ENCODE measurements around the gene GULP1. TPM values are rescaled to one million over a fixed set of nuclear protein-coding genes. Genes with fewer than 3 reads are reported as not detected.

GULP1 gene
- total RNA-seq, 1 experiment from 2014 or later, result 163 TPM

DNA sequence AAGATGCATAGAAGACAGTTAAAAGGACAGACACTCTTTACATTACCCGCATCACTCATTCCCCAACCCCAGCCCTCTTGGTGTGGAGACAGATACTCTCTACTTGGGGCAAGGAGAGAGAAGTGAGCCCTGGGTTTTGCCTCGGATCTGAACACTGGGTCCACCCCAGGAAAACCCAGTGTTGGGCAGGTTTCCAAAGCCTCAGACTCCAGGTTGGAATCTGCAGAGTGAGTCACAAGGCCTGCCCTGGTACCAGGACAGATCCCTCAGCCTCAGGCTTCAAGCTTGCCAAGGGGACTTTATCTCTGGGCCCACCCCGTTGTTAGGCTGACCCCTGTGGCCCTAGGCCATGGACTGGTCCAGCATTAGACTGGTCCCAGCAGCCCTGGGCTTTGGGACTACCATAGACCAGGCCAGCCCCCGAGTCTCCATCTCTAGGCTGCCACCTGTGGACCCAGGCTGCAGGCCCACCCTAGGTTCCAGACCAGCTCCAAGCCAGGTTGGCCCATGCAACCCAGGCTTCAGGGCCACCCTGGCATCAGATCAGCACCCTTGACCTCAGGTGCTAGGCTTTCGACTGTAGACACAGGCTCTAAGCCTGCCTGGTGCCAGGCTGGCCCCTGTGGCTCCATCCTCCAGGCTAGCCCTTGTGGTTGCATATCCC is 112.8 kb downstream of the GULP1 start:
- no peak for DNase-seq (ENCODE audit: low spot score)
- in situ Hi-C loops (cut with HindIII; ENCODE audit: low sequenced_read_pairs), result no loop called here

DNA sequence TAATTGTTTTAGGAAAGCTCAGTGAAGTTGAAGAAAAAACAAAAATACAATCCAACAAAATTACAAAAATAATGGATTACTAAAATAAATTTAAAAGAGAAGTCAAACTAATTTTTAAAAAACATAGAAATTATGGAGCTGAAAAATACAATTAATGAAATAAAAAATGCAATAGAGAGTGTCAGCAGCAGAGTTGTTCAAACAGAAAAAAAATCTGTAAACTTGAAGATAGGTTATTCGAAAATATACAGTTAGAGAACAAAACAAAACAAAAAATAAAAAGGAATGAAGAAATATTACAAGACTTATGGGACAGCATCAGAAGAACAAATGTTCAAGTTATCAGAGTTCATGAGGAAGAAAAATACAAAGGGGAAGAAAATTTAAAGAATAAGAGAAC is 114.7 kb downstream of the GULP1 start:
- no peak for DNase-seq (ENCODE audit: low spot score)
- in situ Hi-C loops (cut with HindIII; ENCODE audit: low sequenced_read_pairs), result no loop called here

DNA sequence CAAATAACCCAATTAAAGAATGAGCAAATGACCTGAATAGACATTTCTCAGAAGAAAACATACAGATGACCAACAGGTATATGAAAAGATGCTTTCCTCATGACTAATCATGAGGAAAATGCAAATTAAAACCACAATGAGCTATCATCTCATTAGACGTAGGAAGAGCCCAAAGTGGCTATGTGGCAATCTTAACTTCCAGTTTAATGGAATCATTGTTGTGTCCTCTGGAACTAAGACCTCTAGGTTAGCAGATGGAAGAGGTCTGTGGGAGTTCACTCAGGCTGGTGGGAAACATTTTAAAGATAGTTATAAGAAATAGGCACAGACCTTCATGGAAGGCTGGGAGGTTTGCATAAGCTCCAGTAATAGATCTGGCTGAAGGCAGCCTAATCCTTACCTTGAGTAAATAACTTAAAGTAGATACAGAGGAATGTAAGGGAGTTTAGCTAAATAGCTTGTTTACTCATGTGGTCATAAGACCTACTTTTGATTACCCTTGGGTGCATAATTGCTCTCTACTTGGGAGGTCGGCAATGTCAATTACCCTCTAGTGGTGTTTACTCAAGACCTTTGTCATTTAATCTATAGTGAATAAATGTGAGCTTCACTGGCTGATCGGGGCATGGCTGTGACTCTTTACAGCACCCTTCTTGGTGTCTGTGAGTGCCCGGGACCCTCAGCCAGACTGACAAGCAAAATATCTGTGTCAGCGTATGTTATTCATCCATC is 119.0 kb downstream of the GULP1 start:
- in situ Hi-C loops (cut with HindIII; ENCODE audit: low sequenced_read_pairs), result no loop called here
- DNase-seq (ENCODE audit: low spot score), result no peak

DNA sequence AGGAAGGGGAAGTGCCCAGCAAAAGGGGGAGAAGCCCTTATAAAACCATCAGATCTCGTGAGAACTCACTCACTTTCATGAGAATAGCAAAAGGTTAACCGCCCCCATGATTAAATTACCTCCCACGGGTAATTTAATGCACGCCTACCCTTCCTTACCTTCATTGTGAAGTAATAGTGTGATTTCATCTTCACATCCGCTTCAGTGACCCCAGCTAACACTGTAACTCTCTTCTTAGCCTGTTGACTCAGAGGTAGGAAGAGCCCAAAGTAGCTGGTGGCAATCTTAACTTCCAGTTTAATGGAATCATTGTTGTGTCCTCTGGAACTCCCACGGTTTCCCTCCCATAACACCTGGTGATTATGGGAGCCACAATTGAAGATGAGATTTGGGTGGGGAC is 120.5 kb downstream of the GULP1 start:
- no peak for DNase-seq (ENCODE audit: low spot score)
- in situ Hi-C loops (cut with HindIII; ENCODE audit: low sequenced_read_pairs), result no loop called here

DNA sequence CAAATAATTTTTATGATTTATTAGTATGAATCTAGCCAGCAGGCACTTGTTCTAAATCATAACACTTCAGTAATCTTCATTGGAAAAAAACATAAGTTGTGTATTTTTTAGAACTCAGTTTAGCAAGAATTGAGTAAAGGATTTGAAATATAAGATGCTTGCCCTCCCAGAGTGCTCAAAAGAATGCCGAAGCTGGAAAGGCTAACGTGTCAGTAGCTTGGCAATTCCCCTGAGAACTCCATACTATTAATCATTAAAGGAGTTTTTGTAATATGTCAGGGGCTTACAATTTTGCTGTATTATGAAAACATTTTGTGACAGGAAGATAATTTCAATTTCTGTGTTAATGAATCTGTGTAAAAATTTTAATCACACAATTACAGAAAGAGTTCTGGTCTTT is 122.7 kb downstream of the GULP1 start:
- DNase-seq (ENCODE audit: low spot score), result no peak
- in situ Hi-C loops (cut with HindIII; ENCODE audit: low sequenced_read_pairs), result no loop called here

DNA sequence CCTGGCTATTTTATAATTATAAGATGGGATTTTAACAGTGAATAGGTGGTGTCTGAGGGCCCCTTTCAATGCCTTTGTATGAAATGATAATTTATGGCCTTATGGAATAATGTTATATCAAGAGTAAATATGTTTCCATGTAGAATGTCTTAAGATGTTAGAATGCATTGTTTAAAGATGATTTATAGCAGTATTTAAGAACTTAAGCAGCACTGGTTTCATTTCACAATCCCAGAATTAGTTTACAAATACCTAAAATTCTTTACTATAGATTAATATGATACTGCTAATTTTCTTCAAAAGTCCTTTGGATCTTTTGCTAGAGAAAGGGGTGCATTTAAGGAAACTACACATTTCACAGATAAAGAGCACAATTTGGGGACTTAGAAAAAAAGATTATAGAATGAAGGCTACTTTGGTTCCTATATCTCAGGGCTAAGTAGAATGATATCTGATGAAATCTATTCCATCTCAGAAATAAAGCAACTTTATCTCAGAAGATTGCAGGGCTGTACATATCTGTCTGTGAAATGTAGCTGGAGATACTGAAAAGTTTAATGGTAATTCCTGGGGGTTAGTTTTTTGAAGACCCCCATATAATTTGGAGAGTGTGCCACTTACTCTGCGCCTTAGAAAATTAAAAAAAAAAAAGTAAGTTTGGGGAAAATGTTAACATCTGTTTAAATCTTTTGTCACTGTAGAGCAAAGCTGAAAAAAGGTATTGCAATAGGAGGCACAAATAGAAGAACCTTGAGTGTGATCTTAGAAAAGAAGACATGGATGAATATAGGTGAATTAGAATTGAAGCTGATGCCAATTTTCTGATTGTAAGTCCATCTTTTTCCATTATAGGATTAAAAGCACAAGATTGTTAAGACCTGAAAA is 123.4 kb downstream of the GULP1 start:
- DNase-seq (ENCODE audit: low spot score), result no peak
- in situ Hi-C loops (cut with HindIII; ENCODE audit: low sequenced_read_pairs), result no loop called here

DNA sequence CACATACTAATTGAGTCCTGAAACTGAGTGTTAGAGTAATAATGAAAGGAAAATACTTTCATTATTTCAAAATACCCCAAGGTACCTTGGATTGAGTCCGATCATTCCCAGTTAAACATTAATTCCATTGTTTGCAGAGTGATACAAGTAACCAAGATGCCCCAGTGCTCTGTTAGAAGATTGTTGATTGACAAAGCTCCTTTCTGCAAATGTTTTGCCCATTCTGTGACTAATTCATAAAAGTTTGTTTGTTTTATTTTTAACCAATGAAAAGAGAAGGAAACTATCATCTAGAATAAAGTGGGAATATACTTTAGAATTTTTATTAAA is 124.0 kb downstream of the GULP1 start:
- no peak for DNase-seq (ENCODE audit: low spot score)
- in situ Hi-C loops (cut with HindIII; ENCODE audit: low sequenced_read_pairs), result no loop called here

DNA sequence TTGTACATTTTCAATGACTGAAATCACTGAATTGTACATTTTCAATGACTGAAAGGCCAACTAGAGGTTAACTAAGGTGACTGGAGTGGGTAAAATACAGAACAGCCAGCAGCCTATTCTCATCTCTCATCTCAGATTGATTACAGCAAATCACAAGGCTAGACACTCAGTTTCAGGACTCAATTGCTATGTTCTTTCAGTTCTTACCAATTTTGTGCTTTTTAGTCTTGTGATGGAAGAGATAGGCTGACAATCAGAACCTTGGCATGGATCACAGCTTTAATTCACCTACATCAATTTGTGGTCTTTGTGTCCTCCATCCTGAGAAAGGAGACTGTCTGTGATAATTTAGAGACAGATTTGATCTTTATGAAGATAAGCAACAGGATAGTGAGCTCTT is 124.7 kb downstream of the GULP1 start:
- in situ Hi-C loops (cut with HindIII; ENCODE audit: low sequenced_read_pairs), result no loop called here
- no peak for DNase-seq (ENCODE audit: low spot score)

DNA sequence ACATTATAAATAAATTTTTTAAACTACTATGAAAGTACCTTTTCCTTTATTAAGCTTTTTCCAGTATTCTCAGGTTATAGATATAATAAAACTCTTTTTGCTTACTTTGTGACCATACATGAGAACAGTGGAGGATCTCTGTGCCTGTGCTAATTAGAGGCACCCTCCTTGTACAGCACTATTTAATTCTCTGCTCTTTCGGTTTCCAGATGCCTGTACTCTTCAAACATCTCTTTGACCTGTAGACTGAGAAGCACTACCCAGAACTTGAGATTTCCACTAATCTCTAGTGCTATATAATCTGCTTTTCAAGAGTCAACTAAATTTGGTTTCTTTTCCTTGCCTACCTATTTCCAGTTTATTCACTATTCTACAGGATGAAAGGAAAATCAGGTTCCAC is 131.1 kb downstream of the GULP1 start:
- no peak for DNase-seq (ENCODE audit: low spot score)
- in situ Hi-C loops (cut with HindIII; ENCODE audit: low sequenced_read_pairs), result no loop called here

DNA sequence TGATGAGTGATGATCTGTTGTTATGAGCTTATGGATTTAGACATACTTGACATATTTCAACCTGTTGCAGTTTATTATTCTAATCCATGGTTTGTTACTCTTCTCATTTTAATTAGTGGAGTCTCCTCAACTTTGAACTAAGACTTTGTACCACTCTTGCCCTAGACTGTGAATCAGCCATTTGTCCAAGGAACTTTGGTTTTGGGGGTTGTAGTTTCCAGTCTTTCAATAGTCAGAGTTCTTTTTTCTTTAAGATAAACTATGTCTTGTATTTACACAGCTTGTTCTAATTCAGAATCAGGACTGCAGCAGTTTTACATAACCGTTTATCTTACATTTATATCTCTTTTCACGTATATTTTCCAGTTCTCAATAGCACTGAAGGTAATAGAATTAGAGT is 133.6 kb downstream of the GULP1 start:
- no peak for DNase-seq (ENCODE audit: low spot score)
- in situ Hi-C loops (cut with HindIII; ENCODE audit: low sequenced_read_pairs), result no loop called here

DNA sequence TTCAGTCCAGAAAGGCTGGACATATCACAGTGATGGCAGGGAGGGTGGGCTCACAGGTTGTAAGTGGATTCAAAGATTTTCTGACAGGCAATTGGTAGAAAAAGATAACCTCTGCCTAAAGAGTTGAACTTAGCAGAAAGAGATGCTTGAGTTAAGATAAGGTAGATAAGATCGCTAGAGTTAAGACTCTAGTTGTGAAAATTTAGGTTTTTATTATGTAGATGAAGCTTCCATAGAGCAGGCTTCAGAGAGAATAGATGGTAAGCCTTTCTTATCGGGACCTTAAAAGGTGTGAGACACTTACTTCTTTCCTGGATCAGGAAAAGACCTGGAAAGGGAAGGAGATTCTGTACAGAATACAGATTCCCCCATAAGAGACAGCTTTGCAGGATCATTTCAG is 134.4 kb downstream of the GULP1 start:
- DNase-seq (ENCODE audit: low spot score), result no peak
- in situ Hi-C loops (cut with HindIII; ENCODE audit: low sequenced_read_pairs), result no loop called here

DNA sequence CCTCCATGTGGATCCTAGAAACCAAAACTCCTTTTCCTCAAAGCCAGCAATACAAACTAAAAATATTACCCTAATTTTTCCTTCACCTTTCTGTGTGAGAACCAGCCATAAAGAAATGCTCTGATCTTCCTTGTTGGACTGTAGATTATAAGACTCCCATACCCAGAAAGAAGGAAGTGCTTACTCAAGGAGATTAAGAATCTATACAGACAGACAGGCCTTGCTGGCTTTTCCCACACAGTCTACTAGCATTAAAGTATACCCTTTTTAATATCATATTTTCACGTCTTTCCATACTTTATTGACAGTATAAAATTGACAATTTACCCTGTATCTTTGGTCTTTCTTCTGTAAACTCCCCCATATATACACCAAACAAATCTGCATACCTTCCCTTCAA is 139.0 kb downstream of the GULP1 start:
- in situ Hi-C loops (cut with HindIII; ENCODE audit: low sequenced_read_pairs), result no loop called here
- DNase-seq (ENCODE audit: low spot score), result no peak

DNA sequence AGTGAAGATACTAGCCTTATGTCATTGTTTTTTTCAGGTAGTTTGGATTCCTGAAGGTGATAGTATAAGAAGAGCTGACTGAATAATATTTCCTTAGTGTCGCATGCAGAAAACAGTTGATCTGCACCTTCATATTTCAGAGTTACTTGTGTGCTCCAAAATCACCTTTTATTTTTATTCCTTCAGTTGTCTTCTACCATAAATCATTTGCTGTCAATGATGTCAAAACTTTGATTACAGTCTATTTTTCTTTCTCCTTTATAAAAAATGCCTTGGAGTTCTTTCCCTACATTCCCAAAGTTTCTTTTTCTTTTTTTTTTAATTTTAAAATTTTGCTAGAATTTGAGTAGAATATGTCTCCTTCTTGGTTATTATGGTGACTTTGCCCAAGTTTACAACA is 142.3 kb downstream of the GULP1 start:
- DNase-seq (ENCODE audit: low spot score), result no peak
- in situ Hi-C loops (cut with HindIII; ENCODE audit: low sequenced_read_pairs), result no loop called here

DNA sequence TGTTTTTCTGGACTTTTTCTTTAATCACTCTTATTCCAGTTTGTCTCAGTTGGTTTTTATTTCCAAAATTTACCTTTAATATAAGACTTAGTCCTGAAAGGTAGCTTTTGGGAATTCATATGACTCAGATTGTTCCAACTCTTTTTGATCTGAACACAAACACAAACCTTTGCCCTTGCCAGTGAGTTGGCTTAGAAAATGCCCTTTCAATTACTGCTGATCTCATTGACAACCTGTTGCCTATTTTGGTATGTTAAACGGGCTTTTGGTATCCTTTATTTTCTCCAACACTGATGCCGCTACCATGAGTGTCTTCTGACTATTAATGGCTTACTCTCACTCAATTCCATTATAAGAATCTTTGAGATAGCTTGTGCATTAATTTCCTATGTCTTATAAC is 143.4 kb downstream of the GULP1 start:
- DNase-seq (ENCODE audit: low spot score), result no peak
- in situ Hi-C loops (cut with HindIII; ENCODE audit: low sequenced_read_pairs), result no loop called here

DNA sequence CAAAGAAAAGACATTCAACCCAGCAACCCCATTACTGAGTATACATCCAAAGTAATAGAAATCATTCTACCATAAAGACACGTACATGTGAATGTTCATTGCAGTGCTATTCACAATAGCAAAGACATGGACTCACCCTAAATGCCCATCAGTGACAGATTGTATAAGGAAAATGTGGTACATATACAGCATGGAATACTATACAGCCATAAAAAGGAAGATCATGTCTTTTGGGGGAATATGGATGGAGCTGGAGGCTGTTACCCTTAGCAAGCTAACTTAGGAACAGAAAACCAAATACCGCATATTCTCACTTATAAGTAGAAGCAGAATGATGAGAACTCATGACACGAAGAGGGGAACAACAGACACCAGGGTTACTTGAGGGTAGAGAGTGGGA is 145.9 kb downstream of the GULP1 start:
- DNase-seq (ENCODE audit: low spot score), result no peak
- in situ Hi-C loops (cut with HindIII; ENCODE audit: low sequenced_read_pairs), result no loop called here

DNA sequence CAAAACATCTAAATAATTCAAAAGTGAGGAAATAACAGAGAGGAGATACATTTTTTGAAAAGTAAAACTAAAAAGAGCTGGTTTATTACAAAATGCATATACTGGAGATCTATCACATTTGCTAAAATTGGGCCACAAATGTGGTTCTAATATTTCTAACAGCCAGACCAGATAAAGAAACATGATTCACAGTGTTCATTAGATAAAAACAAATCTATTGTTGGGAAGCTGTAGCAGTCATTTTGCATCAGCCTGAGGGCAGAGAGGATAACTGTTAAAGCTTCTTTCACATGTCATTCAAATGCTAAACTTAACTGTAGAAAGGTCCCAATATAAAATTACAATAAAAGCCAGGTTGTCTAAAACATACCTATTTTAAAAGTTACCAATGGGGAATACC is 148.3 kb downstream of the GULP1 start:
- in situ Hi-C loops (cut with HindIII; ENCODE audit: low sequenced_read_pairs), result no loop called here
- no peak for DNase-seq (ENCODE audit: low spot score)

DNA sequence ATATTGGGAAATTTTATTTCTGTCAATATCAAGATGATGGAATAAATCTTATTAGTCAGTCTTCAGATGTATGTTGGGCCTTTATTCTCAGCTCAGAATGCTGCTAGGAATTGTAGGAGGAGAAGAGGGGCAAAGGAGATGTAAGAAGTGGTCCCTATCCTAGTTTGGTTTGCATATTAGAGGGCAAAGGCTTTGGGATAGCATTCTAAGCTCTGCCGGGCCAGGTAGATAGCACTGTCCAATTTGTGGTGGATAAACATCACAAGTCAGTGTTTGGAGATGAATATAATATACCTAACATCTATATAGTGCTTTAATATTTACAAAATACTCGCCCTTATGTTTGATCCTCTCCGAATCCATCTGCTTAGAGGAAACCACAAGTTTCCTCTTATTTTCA is 149.2 kb downstream of the GULP1 start:
- in situ Hi-C loops (cut with HindIII; ENCODE audit: low sequenced_read_pairs), result no loop called here
- DNase-seq (ENCODE audit: low spot score), result no peak

DNA sequence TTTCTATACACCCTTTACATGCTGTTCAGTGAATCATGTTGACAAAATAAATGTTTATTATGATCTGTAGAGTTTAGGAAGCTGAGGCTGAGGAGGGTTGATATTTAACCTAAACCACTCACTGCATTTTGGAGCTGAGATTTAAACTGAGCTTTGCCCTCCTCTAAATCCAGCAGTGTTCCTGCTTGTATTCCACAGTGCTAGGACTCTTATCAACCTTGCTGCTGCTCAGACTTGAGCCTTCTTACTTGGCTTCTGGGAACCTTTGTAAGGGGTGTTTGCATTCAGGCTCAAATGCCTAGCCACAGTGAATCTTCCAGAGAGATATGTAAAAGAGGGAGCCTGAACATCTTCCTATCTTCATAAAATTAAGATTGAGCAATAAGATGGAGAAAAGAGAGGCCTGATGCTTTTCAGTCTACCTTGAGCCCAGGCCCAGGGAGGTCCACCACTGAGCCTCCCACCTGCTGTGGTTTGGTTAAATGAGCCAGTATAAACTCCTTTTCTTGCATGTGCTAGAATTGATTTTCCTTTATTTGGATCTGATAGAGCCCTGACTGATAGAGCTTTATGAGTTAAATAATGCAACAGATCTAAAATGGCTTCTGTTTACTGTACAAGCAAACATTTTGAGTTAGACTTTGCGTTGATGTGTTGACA is 149.7 kb downstream of the GULP1 start:
- no peak for DNase-seq (ENCODE audit: low spot score)
- in situ Hi-C loops (cut with HindIII; ENCODE audit: low sequenced_read_pairs), result no loop called here

DNA sequence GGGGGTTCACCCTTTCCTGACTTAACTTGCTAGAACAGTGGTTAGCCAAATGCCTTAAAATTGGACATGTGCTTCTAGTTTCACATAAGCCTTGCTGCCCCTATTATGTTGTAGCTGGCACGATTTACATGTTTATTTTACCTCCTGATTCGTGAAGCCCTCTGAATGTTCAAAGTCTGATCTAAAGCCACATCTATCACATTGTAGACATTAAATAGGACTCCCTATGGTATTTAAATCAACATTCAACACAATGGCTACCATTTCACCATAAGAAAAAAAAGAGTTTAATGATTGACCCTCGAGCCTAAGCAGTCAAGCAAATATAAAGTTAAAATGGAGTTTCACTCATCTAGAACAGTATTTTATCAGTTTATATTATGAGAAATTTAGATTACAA is 151.5 kb downstream of the GULP1 start:
- in situ Hi-C loops (cut with HindIII; ENCODE audit: low sequenced_read_pairs), result no loop called here

More for the DNA sequence above, 151.5 kb downstream of the GULP1 start:
- no peak for DNase-seq (ENCODE audit: low spot score)
